SH-SY5Y (cell line): ENCODE data around the gene SLC6A9.

ENCODE experiments used
- GATA2 ChIP-seq: IDR thresholded peaks from 2 replicates; pipeline ENCODE4 v1.6.1; 2011; ENCODE audit warnings: mild to moderate bottlenecking, low read depth, low read length
- GATA3 ChIP-seq: IDR thresholded peaks from 2 replicates; pipeline ENCODE4 v1.6.1; 2011; ENCODE audit warnings: low read depth, mild to moderate bottlenecking, low read length, moderate library complexity

GRCh38 chr1:44030605-44031251 lies 534 bp downstream of the SLC6A9 start:
- TF ChIP-seq GATA3 (no peak), GATA2 (no peak)
